HEK293 (cell line): Measurements from ENCODE around the gene CIITA.

Experiments used
- CTCF ChIP-seq: fragments of 450-650 bp; formaldehyde crosslinking; IDR thresholded peaks from 2 replicates; pipeline ENCODE4 v1.5.1; 2016; ENCODE audit warnings: missing biosample characterization, missing genetic modification characterization
- ZNF23 ChIP-seq: fragments of 450-650 bp; formaldehyde crosslinking; IDR thresholded peaks from 2 replicates; pipeline ENCODE4 v1.5.1; 2016; ENCODE audit warnings: missing biosample characterization, missing genetic modification characterization, borderline replicate concordance
- ZNF266 ChIP-seq: fragments of 450-650 bp; formaldehyde crosslinking; IDR thresholded peaks from 2 replicates; pipeline ENCODE4 v1.5.1; 2016; ENCODE audit warnings: missing biosample characterization, missing genetic modification characterization, low read depth
- ZNF785 ChIP-seq: fragments of 450-650 bp; formaldehyde crosslinking; IDR thresholded peaks from 2 replicates; pipeline ENCODE4 v1.5.1; 2016; ENCODE audit warnings: missing biosample characterization, missing genetic modification characterization

- no peak for TF ChIP-seq ZNF266 (tag by site-specific recombination)
- TF ChIP-seq ZNF23 (tag by site-specific recombination): no peak
- TF ChIP-seq CTCF: no peak
- no peak for TF ChIP-seq ZNF785 (tag by site-specific recombination)
Observed at GRCh38 chr16:10834766-10835165, 42.2 kb upstream of the CIITA start.
